Upper lobe of right lung (tissue), 1 donor: Measurements from ENCODE around the gene GTF3C1. TPM values are rescaled to one million over a fixed set of nuclear protein-coding genes. Genes with fewer than 3 reads are reported as not detected.

Source experiments
- ATAC-seq: fragments of 200-7000 bp; cut with Tn5 transposase; one replicate; pipeline ENCODE4 v1.9.1; 2020; ENCODE audit warnings: mild to moderate bottlenecking, moderate library complexity
- DNase-seq: peaks from one replicate; pipeline ENCODE4 v3.0.0-alpha.2; 2020
- H3K27ac ChIP-seq: fragments of 200-600 bp; one replicate; pipeline ENCODE4 v1.8.0; 2022
- H3K27me3 ChIP-seq: fragments of 200-600 bp; one replicate; pipeline ENCODE4 v1.8.0; 2022; ENCODE audit warnings: mild to moderate bottlenecking
- H3K36me3 ChIP-seq: fragments of 200-600 bp; one replicate; pipeline ENCODE4 v1.8.0; 2022
- H3K4me1 ChIP-seq: fragments of 200-600 bp; one replicate; pipeline ENCODE4 v1.8.0; 2022
- H3K4me3 ChIP-seq: fragments of 200-600 bp; one replicate; pipeline ENCODE4 v1.8.0; 2022; ENCODE audit warnings: mild to moderate bottlenecking
- H3K9me3 ChIP-seq: fragments of 200-600 bp; one replicate; pipeline ENCODE4 v1.8.0; 2022
- CTCF ChIP-seq: fragments of 200-600 bp; IDR thresholded peaks from one replicate; pipeline ENCODE4 v1.8.0; 2022; ENCODE audit warnings: antibody characterized with exemption
- intact Hi-C: fragments of 100-400 bp; cut with DNase I; formaldehyde crosslinking; loops from one replicate; pipeline ENCODE4 v1.11.0; 2022
- total RNA-seq: library from RNA; stranded (reverse); fragmentation: NEBNext Ultra II Directional; extraction: Animal tissue kit (Norgen Biotek cat#: 25700); gene quantifications from one replicate; pipeline ENCODE4 v1.2.1, GENCODE V29; 2021
- donor health status: DM: no; HTN: yes; CAD: no; lungs with severe emphysema.

GTF3C1 gene
- total RNA-seq, 1 donor from 2014 or later, result 55.0 TPM

- Histone ChIP-seq H3K4me1 (no peaks in the 10 kb centered on the region), H3K36me3 (peaks cover 94% of the 10 kb centered on the region), H3K27ac (no peak overlapping the region), H3K9me3 (no peaks in the 10 kb centered on the region), H3K27me3 (no peaks in the 10 kb centered on the region), H3K4me3 (no peak overlapping the region)
- TF ChIP-seq CTCF, result no peak
- ATAC-seq, result no peak
- DNase-seq, result no peak
- intact Hi-C loops, result no loop called here
Measured at GRCh38 chr16:27464626-27465482, 84.9 kb downstream of the GTF3C1 start.

GRCh38 chr16:27463741-27464591, 85.7 kb downstream of the GTF3C1 start:
- Histone ChIP-seq H3K27me3 (no peaks in the 10 kb centered on the region), H3K36me3 (peaks cover 91% of the 10 kb centered on the region), H3K4me3 (no peak overlapping the region), H3K4me1 (no peaks in the 10 kb centered on the region), H3K27ac (no peak overlapping the region), H3K9me3 (no peaks in the 10 kb centered on the region)
- ATAC-seq (no peak), DNase-seq (no peak)
- intact Hi-C loops, result no loop called here
- TF ChIP-seq CTCF, result no peak

GRCh38 chr16:27462846-27463682, 86.6 kb downstream of the GTF3C1 start:
- H3K9me3 ChIP-seq, result no peaks in the 10 kb centered on the region
- DNase-seq (no peak), ATAC-seq (no peak)
- intact Hi-C loops, result no loop called here
- no peak overlapping the region for H3K4me3 ChIP-seq
- peaks cover 82% of the 10 kb centered on the region for H3K36me3 ChIP-seq
- no peak overlapping the region for H3K27ac ChIP-seq
- H3K4me1 ChIP-seq, result no peaks in the 10 kb centered on the region
- no peaks in the 10 kb centered on the region for H3K27me3 ChIP-seq
- TF ChIP-seq CTCF, result no peak

- Histone ChIP-seq H3K36me3 (peaks cover 75% of the 10 kb centered on the region), H3K27me3 (no peaks in the 10 kb centered on the region), H3K4me1 (peaks cover under 1% of the 10 kb centered on the region), H3K9me3 (no peaks in the 10 kb centered on the region), H3K27ac (no peak overlapping the region), H3K4me3 (no peak overlapping the region)
- no peak for DNase-seq
- no peak for ATAC-seq
- no peak for TF ChIP-seq CTCF
- intact Hi-C loops, result no loop called here
Measured at GRCh38 chr16:27462200-27462845, 87.4 kb downstream of the GTF3C1 start.
